22Rv1 (cell line): ENCODE measurements around the gene PRICKLE4.

Experiments
- H3K27ac ChIP-seq: fragments of 450-650 bp; 2 replicates; pipeline ENCODE4 v1.5.1; 2017
- ZFX ChIP-seq: fragments of 450-650 bp; IDR thresholded peaks from 2 replicates; pipeline ENCODE4 v1.6.1; 2017; ENCODE audit warnings: antibody characterized with exemption, borderline replicate concordance
- TF ChIP-seq, protein P1 (sequence below): fragments of 450-650 bp; IDR thresholded peaks from 2 replicates; pipeline ENCODE4 v1.5.1; 2017; ENCODE audit warnings: mild to moderate bottlenecking

PRICKLE4 gene

DNA sequence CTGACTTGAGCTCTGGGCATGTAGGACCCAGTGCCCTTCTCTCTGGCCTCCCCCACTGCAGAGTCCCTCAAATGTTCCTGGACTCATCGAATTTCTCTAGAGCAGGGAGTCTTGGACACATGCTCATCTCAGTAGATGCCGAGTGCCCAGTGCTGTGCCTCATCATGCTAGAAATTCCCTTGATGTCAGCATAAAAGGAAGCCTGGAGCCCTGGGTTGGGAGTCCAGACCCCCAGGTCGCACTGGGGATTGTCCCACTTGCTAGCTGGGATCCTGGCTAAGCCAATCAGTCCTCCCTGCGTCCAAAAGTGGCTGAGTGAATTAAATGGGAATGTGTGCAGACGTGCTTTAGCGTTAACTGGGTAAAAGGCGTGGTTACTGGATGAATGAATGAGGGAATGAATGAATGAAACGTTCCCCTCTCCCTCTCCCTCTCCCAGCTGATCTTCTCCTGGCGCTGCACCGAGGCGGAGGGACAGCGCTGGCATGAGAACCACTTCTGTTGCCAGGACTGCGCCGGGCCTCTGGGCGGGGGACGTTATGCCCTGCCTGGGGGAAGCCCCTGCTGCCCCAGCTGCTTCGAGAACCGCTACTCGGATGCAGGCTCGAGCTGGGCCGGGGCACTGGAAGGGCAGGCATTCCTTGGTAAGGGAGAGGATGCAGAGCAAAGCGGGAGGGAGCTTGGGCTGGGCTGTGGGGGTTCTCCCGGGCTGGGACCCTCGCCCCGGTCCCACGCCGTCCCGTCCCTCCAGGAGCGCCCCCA lies 5.3 kb downstream of the PRICKLE4 start:
- peak overlapping the region; percentile 88 for H3K27ac ChIP-seq
- TF ChIP-seq, protein P1, sequence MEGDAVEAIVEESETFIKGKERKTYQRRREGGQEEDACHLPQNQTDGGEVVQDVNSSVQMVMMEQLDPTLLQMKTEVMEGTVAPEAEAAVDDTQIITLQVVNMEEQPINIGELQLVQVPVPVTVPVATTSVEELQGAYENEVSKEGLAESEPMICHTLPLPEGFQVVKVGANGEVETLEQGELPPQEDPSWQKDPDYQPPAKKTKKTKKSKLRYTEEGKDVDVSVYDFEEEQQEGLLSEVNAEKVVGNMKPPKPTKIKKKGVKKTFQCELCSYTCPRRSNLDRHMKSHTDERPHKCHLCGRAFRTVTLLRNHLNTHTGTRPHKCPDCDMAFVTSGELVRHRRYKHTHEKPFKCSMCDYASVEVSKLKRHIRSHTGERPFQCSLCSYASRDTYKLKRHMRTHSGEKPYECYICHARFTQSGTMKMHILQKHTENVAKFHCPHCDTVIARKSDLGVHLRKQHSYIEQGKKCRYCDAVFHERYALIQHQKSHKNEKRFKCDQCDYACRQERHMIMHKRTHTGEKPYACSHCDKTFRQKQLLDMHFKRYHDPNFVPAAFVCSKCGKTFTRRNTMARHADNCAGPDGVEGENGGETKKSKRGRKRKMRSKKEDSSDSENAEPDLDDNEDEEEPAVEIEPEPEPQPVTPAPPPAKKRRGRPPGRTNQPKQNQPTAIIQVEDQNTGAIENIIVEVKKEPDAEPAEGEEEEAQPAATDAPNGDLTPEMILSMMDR: no peak
- no peak for TF ChIP-seq ZFX

- H3K27ac ChIP-seq: peak overlapping the region; percentile 88
These were observed 6.1 kb downstream of the PRICKLE4 start for GRCh38 chr6:41786451-41787218.

GRCh38 chr6:41787219-41787917 lies 6.8 kb downstream of the PRICKLE4 start, which contains the start of gene TOMM6:
Gene TOMM6, plus strand, starts transcription at chr6:41787694. Its CDS starts 4 bp downstream, at chr6:41787698.
- H3K27ac ChIP-seq: peak within 1 kb of the TSS; percentile 88
- TF ChIP-seq, protein P1: peak; percentile 91
- TF ChIP-seq ZFX: no peak

More at GRCh38 chr6:41786451-41787218, 6.1 kb downstream of the PRICKLE4 start:
- TF ChIP-seq ZFX: no peak
- TF ChIP-seq, protein P1: peak; percentile 87

DNA sequence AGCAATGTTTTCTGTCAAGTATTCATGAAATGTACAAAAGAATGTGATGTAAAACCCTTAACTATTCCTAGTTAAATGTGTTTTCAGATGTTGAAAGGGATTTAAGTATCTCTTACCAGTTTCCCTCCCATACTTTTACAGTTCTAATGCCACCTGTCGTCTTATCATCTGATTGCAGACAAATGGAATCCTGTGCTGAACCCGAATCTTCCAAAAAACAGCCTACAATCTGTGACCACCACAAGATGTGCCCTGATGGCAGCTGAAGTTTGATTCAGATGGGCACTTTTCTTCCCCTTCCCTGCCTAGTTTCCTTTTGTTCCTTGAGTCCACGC lies 8.8 kb downstream of the PRICKLE4 start:
- TF ChIP-seq, protein P1: no peak
- TF ChIP-seq ZFX: no peak
- no peak overlapping the region for H3K27ac ChIP-seq

DNA sequence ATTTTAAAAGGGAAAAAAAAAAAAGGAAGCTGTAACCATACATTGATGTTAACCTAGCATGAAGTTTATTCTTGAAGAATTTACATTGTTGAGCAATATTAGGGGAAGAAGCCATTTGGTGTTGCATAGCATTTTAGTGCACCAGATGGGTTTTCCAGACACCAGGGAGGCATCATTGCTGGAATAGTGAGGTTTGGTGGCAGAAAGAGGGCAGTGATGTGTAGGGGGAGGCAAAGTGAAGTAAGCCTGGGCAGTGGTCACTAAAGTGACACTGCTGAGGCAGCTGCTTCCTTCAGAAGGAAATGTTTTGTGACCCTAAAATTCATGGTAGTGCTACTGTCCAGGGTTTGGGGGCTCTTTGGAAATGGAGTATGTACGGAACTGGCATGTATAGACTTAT lies 9.5 kb downstream of the PRICKLE4 start:
- no peak for TF ChIP-seq ZFX
- TF ChIP-seq, protein P1: no peak

GRCh38 chr6:41791305-41791704 lies 10.7 kb downstream of the PRICKLE4 start:
- H3K27ac ChIP-seq: no peak overlapping the region
- no peak for TF ChIP-seq ZFX
- TF ChIP-seq, protein P1: no peak

More for the DNA sequence above, 9.5 kb downstream of the PRICKLE4 start:
- no peak overlapping the region for H3K27ac ChIP-seq

DNA sequence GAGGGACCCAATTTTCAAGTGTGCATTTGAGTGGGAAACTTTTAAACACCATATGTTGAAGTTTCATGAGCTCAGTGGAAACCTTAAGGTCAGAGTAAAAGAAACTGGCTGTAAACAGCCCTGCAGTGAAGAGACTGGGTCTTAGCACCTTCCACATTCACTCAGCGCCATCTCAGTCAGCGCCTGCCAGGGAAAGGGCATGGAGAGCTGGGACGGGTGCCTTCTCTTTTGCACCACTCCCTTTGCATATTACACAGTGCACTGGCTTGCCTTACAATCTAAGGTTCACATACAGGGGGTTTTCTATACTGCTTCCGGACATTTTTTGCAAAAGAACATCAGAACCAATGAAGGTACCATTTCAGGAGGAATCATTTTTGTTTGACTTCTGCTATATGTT lies 11.4 kb downstream of the PRICKLE4 start:
- no peak for TF ChIP-seq ZFX
- TF ChIP-seq, protein P1: no peak
- H3K27ac ChIP-seq: no peak overlapping the region
